ENCODE results near the gene RPS6KA3.

GRCh38 chrX:20130357-20130756 is 136.4 kb downstream of the RPS6KA3 start:
- TF ChIP-seq CTCF (IDR thresholded peaks at IDR 0.05) (no peak), POLR2AphosphoS5 (IDR thresholded peaks at IDR 0.05; ENCODE audit: insufficient read depth in 1 of 2, low read depth in 1 of 2) (no peak)
